A172 (cell line): ENCODE measurements around the gene ZNF511. TPM values are rescaled to one million over a fixed set of nuclear protein-coding genes. Genes with fewer than 3 reads are reported as not detected.

Source experiments
- DNase-seq: peaks from one replicate; pipeline ENCODE4 v3.0.0-alpha.2; 2015; ENCODE audit warnings: low spot score
- total RNA-seq: library from RNA; depleted of rRNA; stranded (reverse); fragments of >200 nt; shearing (Covaris generic); gene quantifications from 2 replicates; pipeline ENCODE4 v1.2.3, GENCODE V29; 2014

The ZNF511 gene
- total RNA-seq, 1 experiment from 2014 or later = 13.4 TPM

- peak; percentile 84 for DNase-seq
Measured at GRCh38 chr10:133292919-133293809, 15.6 kb upstream of the ZNF511 start.

GRCh38 chr10:133293810-133294119 lies 14.9 kb upstream of the ZNF511 start:
- DNase-seq = no peak

- no peak for DNase-seq
Measured at GRCh38 chr10:133294189-133294588, 14.5 kb upstream of the ZNF511 start.

- DNase-seq = no peak
Measured at GRCh38 chr10:133295426-133296320, 13.0 kb upstream of the ZNF511 start.

- DNase-seq = no peak
Measured at GRCh38 chr10:133297504-133297903, 11.2 kb upstream of the ZNF511 start.

GRCh38 chr10:133298466-133298865 lies 10.2 kb upstream of the ZNF511 start:
- no peak for DNase-seq

GRCh38 chr10:133299224-133299623 lies 9.5 kb upstream of the ZNF511 start:
- DNase-seq = no peak

- DNase-seq = no peak
Measured at GRCh38 chr10:133299738-133300137, 9.0 kb upstream of the ZNF511 start.

GRCh38 chr10:133302230-133302629 lies 6.5 kb upstream of the ZNF511 start:
- no peak for DNase-seq

GRCh38 chr10:133303206-133303605 lies 5.5 kb upstream of the ZNF511 start:
- no peak for DNase-seq

- DNase-seq = no peak
Measured at GRCh38 chr10:133306097-133306476, 2.6 kb upstream of the ZNF511 start.

- DNase-seq = no peak
Measured at GRCh38 chr10:133306941-133307379, 1.8 kb upstream of the ZNF511 start.

GRCh38 chr10:133307776-133308420 lies 816 bp upstream of the ZNF511 start:
- DNase-seq = peak; percentile 50

GRCh38 chr10:133309100-133309719 lies 496 bp downstream of the ZNF511 start:
- DNase-seq = peak; percentile 51

- no peak for DNase-seq
Measured at GRCh38 chr10:133309720-133310398, 1.1 kb downstream of the ZNF511 start.

GRCh38 chr10:133310399-133310755 lies 1.7 kb downstream of the ZNF511 start:
- DNase-seq = no peak

GRCh38 chr10:133310789-133311188 lies 2.1 kb downstream of the ZNF511 start:
- no peak for DNase-seq

- DNase-seq = no peak
Measured at GRCh38 chr10:133311570-133311969, 2.9 kb downstream of the ZNF511 start.

GRCh38 chr10:133312016-133312768 lies 3.5 kb downstream of the ZNF511 start:
- DNase-seq = no peak

GRCh38 chr10:133312769-133313145 lies 4.0 kb downstream of the ZNF511 start:
- DNase-seq = no peak

GRCh38 chr10:133313192-133313591 lies 4.5 kb downstream of the ZNF511 start:
- DNase-seq = no peak
